HepG2 (cell line): ENCODE measurements around the gene IST1. TPM values are rescaled to one million over a fixed set of nuclear protein-coding genes. Genes with fewer than 3 reads are reported as not detected.

Experiments used
- ARNT2 ChIP-seq: sonication (generic); formaldehyde crosslinking; IDR thresholded peaks from 2 replicates; pipeline ENCODE4 v1.8.0; 2022; ENCODE audit warnings: mild to moderate bottlenecking, low read depth, missing genetic modification reagents, moderate library complexity
- BHLHE40 ChIP-seq: IDR thresholded peaks from 2 replicates; pipeline ENCODE4 v1.6.1; 2011; ENCODE audit warnings: low read length, improper control_type of control experiment
- ETV6 ChIP-seq: sonication (generic); formaldehyde crosslinking; conservative IDR thresholded peaks from 2 replicates; pipeline ENCODE4 v1.4.0; 2020; ENCODE audit warnings: missing genetic modification reagents
- FOXK1 ChIP-seq: sonication (generic); formaldehyde crosslinking; IDR thresholded peaks from 2 replicates; pipeline ENCODE4 v1.4.0; 2020; ENCODE audit warnings: low read depth, missing genetic modification reagents, borderline replicate concordance
- FOXM1 ChIP-seq: sonication (generic); formaldehyde crosslinking; IDR thresholded peaks from 2 replicates; pipeline ENCODE4 v1.5.0; 2020; ENCODE audit warnings: missing genetic modification reagents
- GABPB1 ChIP-seq: IDR thresholded peaks from 2 replicates; pipeline ENCODE4 v1.6.1; 2016; ENCODE audit warnings: mild to moderate bottlenecking, missing genetic modification reagents, moderate library complexity, missing compliant biosample characterization
- HOXA5 ChIP-seq: sonication (generic); formaldehyde crosslinking; IDR thresholded peaks from 2 replicates; pipeline ENCODE4 v1.4.0; 2020; ENCODE audit warnings: missing genetic modification reagents
- MAF1 ChIP-seq: sonication (generic); formaldehyde crosslinking; IDR thresholded peaks from 2 replicates; pipeline ENCODE4 v1.5.0; 2020; ENCODE audit warnings: missing genetic modification reagents, borderline replicate concordance
- MAFG ChIP-seq: sonication (generic); formaldehyde crosslinking; IDR thresholded peaks from 2 replicates; pipeline ENCODE4 v1.5.1; 2020; ENCODE audit warnings: mild to moderate bottlenecking, missing genetic modification reagents
- SPEN ChIP-seq: sonication (generic); formaldehyde crosslinking; IDR thresholded peaks from 2 replicates; pipeline ENCODE4 v1.5.1; 2020; ENCODE audit warnings: low read depth, mild to moderate bottlenecking, missing genetic modification reagents
- TARDBP ChIP-seq: sonication (generic); formaldehyde crosslinking; IDR thresholded peaks from 2 replicates; pipeline ENCODE4 v1.8.0; 2022; ENCODE audit warnings: mild to moderate bottlenecking, missing genetic modification reagents
- TCF12 ChIP-seq, 2 experiments: fragments of 450-650 bp in 1 of 2; sonication (generic) in 1 of 2; formaldehyde crosslinking in 1 of 2; IDR thresholded peaks; 2 replicates each; pipeline versions ENCODE4 v1.6.1 to v1.8.0; 2017 to 2022; ENCODE audit warnings: antibody characterized with exemption in 1 of 2, mild to moderate bottlenecking in 1 of 2, missing genetic modification reagents in 1 of 2, moderate library complexity in 1 of 2
- XRCC5 ChIP-seq: fragments of 200-400 bp; formaldehyde crosslinking; optimal IDR thresholded peaks from 2 replicates; pipeline ENCODE3; 2017; ENCODE audit warnings: mild to moderate bottlenecking, low read length
- ZNF274 ChIP-seq: sonication (generic); formaldehyde crosslinking; IDR thresholded peaks from 2 replicates; pipeline ENCODE4 v1.5.1; 2020; ENCODE audit warnings: mild to moderate bottlenecking, missing genetic modification reagents
- ZNF282 ChIP-seq: fragments of 450-650 bp; IDR thresholded peaks from 2 replicates; pipeline ENCODE4 v1.6.1; 2018; ENCODE audit not compliant: partially characterized antibody
- ZNF451 ChIP-seq: sonication (generic); formaldehyde crosslinking; IDR thresholded peaks from 2 replicates; pipeline ENCODE4 v1.5.0; 2020; ENCODE audit warnings: mild to moderate bottlenecking, missing genetic modification reagents
- ZNF546 ChIP-seq: sonication (generic); formaldehyde crosslinking; conservative IDR thresholded peaks from 2 replicates; pipeline ENCODE4 v1.8.1; 2023; ENCODE audit warnings: mild to moderate bottlenecking, missing genetic modification reagents
- ZNF660 ChIP-seq: sonication (generic); formaldehyde crosslinking; IDR thresholded peaks from 2 replicates; pipeline ENCODE4 v1.5.1; 2020; ENCODE audit warnings: mild to moderate bottlenecking, low read depth, missing genetic modification reagents, borderline replicate concordance
- polyA plus RNA-seq, 8 experiments: library from polyadenylated mRNA; depleted of rRNA in 3 of 8; stranded (reverse) in 7 of 8; unstranded in 1 of 8; fragments of >200 nt; fragmentation: Illumina TruSeq in 4 of 8; extraction: Trizol in 4 of 8; gene quantifications; 2 replicates each; pipeline versions ENCODE4 v1.2.1 to v1.2.3, GENCODE V29; 2011 to 2016; ENCODE audit warnings: low read depth in 4 of 8, missing spikeins in 1 of 8, mixed read lengths in 1 of 8; ENCODE audit not compliant: insufficient read depth in 1 of 8
- total RNA-seq, 5 experiments: library from RNA; depleted of rRNA; stranded (reverse); fragments of >200 nt; fragmentation: Illumina TruSeq; extraction: Trizol; gene quantifications; 2 replicates each; pipeline ENCODE4 v1.2.3, GENCODE V29; 2016; ENCODE audit warnings: low read depth in 1 of 5
- TF ChIP-seq, protein P1 (sequence below): sonication (generic); formaldehyde crosslinking; IDR thresholded peaks from 2 replicates; pipeline ENCODE4 v1.5.1; 2020; ENCODE audit warnings: missing genetic modification reagents, mild to moderate bottlenecking, borderline replicate concordance
- TF ChIP-seq, protein P2 (sequence below): sonication (generic); formaldehyde crosslinking; IDR thresholded peaks from 2 replicates; pipeline ENCODE4 v1.5.1; 2020; ENCODE audit warnings: missing genetic modification reagents, mild to moderate bottlenecking, borderline replicate concordance
- TF ChIP-seq, protein P3 (sequence below): sonication (generic); formaldehyde crosslinking; conservative IDR thresholded peaks from 2 replicates; pipeline ENCODE4 v1.8.0; 2022; ENCODE audit warnings: missing genetic modification reagents
- TF ChIP-seq, protein P4 (sequence below): sonication (generic); formaldehyde crosslinking; IDR thresholded peaks from 2 replicates; pipeline ENCODE4 v1.4.0; 2020; ENCODE audit warnings: low read depth, mild to moderate bottlenecking, missing genetic modification reagents
- TF ChIP-seq, protein P5 (sequence below): sonication (generic); formaldehyde crosslinking; IDR thresholded peaks from 2 replicates; pipeline ENCODE4 v1.8.1; 2023; ENCODE audit warnings: mild to moderate bottlenecking, missing genetic modification reagents

IST1 gene
- total and polyA plus RNA-seq, 2 of the 13 experiments (the other 11 are each of a cell fraction or from before 2014, with no cell fraction given), result 346 to 415 TPM

DNA sequence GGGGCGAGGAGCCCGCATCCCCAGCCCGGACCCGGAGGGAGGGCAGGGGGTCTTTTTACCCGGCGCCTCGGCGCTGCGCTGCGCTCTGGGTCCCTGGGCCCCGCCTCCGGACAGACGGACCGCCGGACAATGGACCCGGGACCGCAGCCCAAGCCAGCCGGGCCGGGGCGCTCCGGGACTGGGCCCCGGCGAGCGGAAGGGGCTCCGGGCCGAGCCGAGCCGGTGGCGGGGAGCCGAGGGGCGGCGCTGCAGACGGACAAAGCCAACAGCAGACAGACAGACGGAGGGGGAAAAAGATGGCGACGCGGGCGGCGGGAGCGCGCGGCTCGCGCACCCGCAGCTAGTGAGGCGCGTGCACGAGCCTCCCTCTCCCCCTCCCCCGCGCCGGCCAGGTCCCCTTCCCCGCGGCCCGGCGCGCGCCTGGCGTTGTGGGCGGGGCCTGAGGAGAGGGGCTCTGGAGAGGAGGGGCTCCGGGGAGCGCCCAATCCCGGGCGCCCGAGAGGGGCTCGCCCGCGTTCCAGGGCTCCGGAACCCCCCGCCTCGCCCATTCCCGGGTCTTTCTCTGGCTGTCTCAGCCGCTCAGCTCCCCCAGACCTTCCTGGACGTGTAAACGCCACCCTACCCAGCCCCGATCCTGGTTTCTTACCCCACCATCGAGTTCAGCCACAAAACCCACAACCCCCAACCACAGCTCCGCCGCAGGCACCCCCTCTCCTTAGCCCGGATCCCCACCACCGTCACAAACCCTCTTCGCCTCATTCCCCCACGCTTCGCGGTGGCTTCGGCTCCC, 11.3 kb upstream of the IST1 start, which contains the start of gene ZNF821 (continued):
- TF ChIP-seq, protein P1, sequence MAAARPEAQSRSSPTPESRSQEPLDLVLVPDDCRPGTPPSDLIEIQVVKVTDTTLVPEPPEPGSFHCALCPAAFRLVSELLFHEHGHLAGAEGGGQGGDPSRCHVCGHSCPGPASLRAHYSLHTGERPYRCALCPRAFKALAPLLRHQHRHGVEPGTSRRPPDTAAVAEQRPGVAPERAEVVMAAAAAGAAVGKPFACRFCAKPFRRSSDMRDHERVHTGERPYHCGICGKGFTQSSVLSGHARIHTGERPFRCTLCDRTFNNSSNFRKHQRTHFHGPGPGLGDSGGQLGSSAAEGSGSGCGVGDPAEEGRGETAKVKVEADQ (CRISPR knock-in tag), result peak; percentile 39; the same call in 1 of the 2 replicates
- TF ChIP-seq ZNF660 (CRISPR knock-in tag), result no peak
- TF ChIP-seq, protein P2, sequence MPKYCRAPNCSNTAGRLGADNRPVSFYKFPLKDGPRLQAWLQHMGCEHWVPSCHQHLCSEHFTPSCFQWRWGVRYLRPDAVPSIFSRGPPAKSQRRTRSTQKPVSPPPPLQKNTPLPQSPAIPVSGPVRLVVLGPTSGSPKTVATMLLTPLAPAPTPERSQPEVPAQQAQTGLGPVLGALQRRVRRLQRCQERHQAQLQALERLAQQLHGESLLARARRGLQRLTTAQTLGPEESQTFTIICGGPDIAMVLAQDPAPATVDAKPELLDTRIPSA, result no peak
- peak; percentile 70 for TF ChIP-seq SPEN
- TF ChIP-seq, protein P3, sequence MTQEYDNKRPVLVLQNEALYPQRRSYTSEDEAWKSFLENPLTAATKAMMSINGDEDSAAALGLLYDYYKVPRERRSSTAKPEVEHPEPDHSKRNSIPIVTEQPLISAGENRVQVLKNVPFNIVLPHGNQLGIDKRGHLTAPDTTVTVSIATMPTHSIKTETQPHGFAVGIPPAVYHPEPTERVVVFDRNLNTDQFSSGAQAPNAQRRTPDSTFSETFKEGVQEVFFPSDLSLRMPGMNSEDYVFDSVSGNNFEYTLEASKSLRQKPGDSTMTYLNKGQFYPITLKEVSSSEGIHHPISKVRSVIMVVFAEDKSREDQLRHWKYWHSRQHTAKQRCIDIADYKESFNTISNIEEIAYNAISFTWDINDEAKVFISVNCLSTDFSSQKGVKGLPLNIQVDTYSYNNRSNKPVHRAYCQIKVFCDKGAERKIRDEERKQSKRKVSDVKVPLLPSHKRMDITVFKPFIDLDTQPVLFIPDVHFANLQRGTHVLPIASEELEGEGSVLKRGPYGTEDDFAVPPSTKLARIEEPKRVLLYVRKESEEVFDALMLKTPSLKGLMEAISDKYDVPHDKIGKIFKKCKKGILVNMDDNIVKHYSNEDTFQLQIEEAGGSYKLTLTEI, result no peak
- TF ChIP-seq, protein P4, sequence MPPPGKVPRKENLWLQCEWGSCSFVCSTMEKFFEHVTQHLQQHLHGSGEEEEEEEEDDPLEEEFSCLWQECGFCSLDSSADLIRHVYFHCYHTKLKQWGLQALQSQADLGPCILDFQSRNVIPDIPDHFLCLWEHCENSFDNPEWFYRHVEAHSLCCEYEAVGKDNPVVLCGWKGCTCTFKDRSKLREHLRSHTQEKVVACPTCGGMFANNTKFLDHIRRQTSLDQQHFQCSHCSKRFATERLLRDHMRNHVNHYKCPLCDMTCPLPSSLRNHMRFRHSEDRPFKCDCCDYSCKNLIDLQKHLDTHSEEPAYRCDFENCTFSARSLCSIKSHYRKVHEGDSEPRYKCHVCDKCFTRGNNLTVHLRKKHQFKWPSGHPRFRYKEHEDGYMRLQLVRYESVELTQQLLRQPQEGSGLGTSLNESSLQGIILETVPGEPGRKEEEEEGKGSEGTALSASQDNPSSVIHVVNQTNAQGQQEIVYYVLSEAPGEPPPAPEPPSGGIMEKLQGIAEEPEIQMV (CRISPR knock-in tag), result peak; percentile 42; the same call in 1 of the 2 replicates
- TF ChIP-seq FOXK1 (CRISPR knock-in tag), result no peak
- peak; percentile 71; the same call in 1 of the 2 replicates for TF ChIP-seq ZNF546 (CRISPR knock-in tag)
- peak; percentile 61; the same call in 1 of the 2 replicates for TF ChIP-seq GABPB1 (CRISPR knock-in tag)
- TF ChIP-seq TCF12 (IDR thresholded peaks at IDR 0.05), result no peak
- no peak for TF ChIP-seq TCF12 (CRISPR knock-in tag; IDR thresholded peaks at IDR 0.05)
- TF ChIP-seq ARNT2 (CRISPR knock-in tag), result peak; percentile 23; the same call in 1 of the 2 replicates
- TF ChIP-seq, protein P5, sequence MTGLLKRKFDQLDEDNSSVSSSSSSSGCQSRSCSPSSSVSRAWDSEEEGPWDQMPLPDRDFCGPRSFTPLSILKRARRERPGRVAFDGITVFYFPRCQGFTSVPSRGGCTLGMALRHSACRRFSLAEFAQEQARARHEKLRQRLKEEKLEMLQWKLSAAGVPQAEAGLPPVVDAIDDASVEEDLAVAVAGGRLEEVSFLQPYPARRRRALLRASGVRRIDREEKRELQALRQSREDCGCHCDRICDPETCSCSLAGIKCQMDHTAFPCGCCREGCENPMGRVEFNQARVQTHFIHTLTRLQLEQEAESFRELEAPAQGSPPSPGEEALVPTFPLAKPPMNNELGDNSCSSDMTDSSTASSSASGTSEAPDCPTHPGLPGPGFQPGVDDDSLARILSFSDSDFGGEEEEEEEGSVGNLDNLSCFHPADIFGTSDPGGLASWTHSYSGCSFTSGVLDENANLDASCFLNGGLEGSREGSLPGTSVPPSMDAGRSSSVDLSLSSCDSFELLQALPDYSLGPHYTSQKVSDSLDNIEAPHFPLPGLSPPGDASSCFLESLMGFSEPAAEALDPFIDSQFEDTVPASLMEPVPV (CRISPR knock-in tag), result no peak
- TF ChIP-seq TARDBP (CRISPR knock-in tag), result no peak
- TF ChIP-seq ZNF274, result no peak; the same call in 1 of the 2 replicates
- no peak for TF ChIP-seq FOXM1 (CRISPR knock-in tag)
- TF ChIP-seq HOXA5 (CRISPR knock-in tag), result no peak
- TF ChIP-seq ZNF282, result no peak
- TF ChIP-seq BHLHE40, result no peak
- peak; percentile 52; the same call in 1 of the 2 replicates for TF ChIP-seq ETV6 (CRISPR knock-in tag)
- no peak for TF ChIP-seq ZNF451 (CRISPR knock-in tag)
- TF ChIP-seq XRCC5, result peak; percentile 7
- no peak for TF ChIP-seq MAFG (CRISPR knock-in tag)
- TF ChIP-seq MAF1 (CRISPR knock-in tag), result no peak
